Ishikawa (cell line): ENCODE measurements around the gene ANKRD44.

Source experiments
- CEBPB ChIP-seq: IDR thresholded peaks from 2 replicates; pipeline ENCODE4 v1.6.1; 2012
- EP300 ChIP-seq: IDR thresholded peaks from 2 replicates; pipeline ENCODE4 v1.6.1; 2012; ENCODE audit warnings: borderline replicate concordance
- FOXM1 ChIP-seq: IDR thresholded peaks from 2 replicates; pipeline ENCODE4 v1.6.1; 2012; ENCODE audit warnings: low read depth, borderline replicate concordance
- MAX ChIP-seq: IDR thresholded peaks from 2 replicates; pipeline ENCODE4 v1.6.1; 2012
- NFIC ChIP-seq: IDR thresholded peaks from 2 replicates; pipeline ENCODE4 v1.6.1; 2012
- RAD21 ChIP-seq: IDR thresholded peaks from 2 replicates; pipeline ENCODE4 v1.6.1; 2012; ENCODE audit warnings: low read depth
- REST ChIP-seq: IDR thresholded peaks from 2 replicates; pipeline ENCODE4 v1.6.1; 2012; ENCODE audit warnings: low read depth, mild to moderate bottlenecking
- TAF1 ChIP-seq: IDR thresholded peaks from 2 replicates; pipeline ENCODE4 v1.6.1; 2012; ENCODE audit warnings: low read depth, mild to moderate bottlenecking
- TCF12 ChIP-seq: IDR thresholded peaks from 2 replicates; pipeline ENCODE4 v1.6.1; 2012; ENCODE audit warnings: low read depth
- TEAD4 ChIP-seq: IDR thresholded peaks from 2 replicates; pipeline ENCODE4 v1.6.1; 2012
- USF1 ChIP-seq: IDR thresholded peaks from 2 replicates; pipeline ENCODE4 v1.6.1; 2012
- YY1 ChIP-seq: IDR thresholded peaks from 2 replicates; pipeline ENCODE4 v1.6.1; 2012; ENCODE audit warnings: low read depth

- TF ChIP-seq TAF1 (no peak), USF1 (no peak), EP300 (no peak), FOXM1 (no peak), TCF12 (no peak), RAD21 (no peak), MAX (no peak), NFIC (no peak), YY1 (no peak), REST (no peak), CEBPB (no peak), TEAD4 (no peak)
Observed at GRCh38 chr2:197124639-197125390, 185.8 kb downstream of the ANKRD44 start.
